ENCODE results near the gene PYCR2. TPM values are rescaled to one million over a fixed set of nuclear protein-coding genes. Genes with fewer than 3 reads are reported as not detected.

The PYCR2 gene
- total RNA-seq, 1 experiment from 2014 or later = 104 TPM

- no peak overlapping the region for H2BK5ac ChIP-seq (ENCODE audit: insufficient read length, low read length)
- no peak overlapping the region for H2BK120ac ChIP-seq (ENCODE audit: low read depth, low read length, poor library complexity, severe bottlenecking)
- H3K27ac Mint-ChIP-seq = no peak overlapping the region; a peak in 1 of 7 replicates
- no peak overlapping the region for H3K23ac ChIP-seq (ENCODE audit: insufficient read length, low read depth, low read length)
- peaks cover 9% of the 10 kb centered on the region; the same call in 1 of the 2 replicates for H3K79me2 ChIP-seq (ENCODE audit: insufficient read depth, low read length)
- no peak overlapping the region for H3T11ph ChIP-seq (ENCODE audit: low read length)
- no peak overlapping the region for H3K18ac ChIP-seq (ENCODE audit: insufficient read length, low read depth, low read length)
- peaks cover 12% of the 10 kb centered on the region for H3K23me2 ChIP-seq (ENCODE audit: insufficient read length, low read depth, low read length, poor library complexity, severe bottlenecking)
- H3K36me3 Mint-ChIP-seq (ENCODE audit: insufficient read depth in 1 of 3, low read depth in 3 of 3) = peaks cover 25 to 61% (median 28%) of the 10 kb centered on the region in 3 experiments; a peak in 5 of 7 replicates
- no peaks in the 10 kb centered on the region for H3K9me3 ChIP-seq (ENCODE audit: control insufficient read depth, low read depth, low read length)
- H3K14ac ChIP-seq (ENCODE audit: insufficient read depth, low read length) = no peak overlapping the region
- H4K91ac ChIP-seq (ENCODE audit: insufficient read length, low read depth, low read length) = no peak overlapping the region
- no peak overlapping the region for H3K4me3 Mint-ChIP-seq
- no peak overlapping the region for H3K4ac ChIP-seq (ENCODE audit: low read depth, low read length)
- no peak overlapping the region for H3K27ac ChIP-seq (ENCODE audit: insufficient read length, low read depth, low read length)
- no peak overlapping the region for H2BK15ac ChIP-seq (ENCODE audit: low read depth, low read length)
- no peak overlapping the region for H3K4me2 ChIP-seq (ENCODE audit: insufficient read depth, insufficient read length, low read length)
- no peaks in the 10 kb centered on the region for H3K27me3 Mint-ChIP-seq (ENCODE audit: low read depth)
- H4K8ac ChIP-seq (replicated peaks; ENCODE audit: insufficient read length, low read depth, low read length) = no peak overlapping the region
- H3K79me1 ChIP-seq (ENCODE audit: insufficient read depth, low read depth, low read length, poor library complexity, severe bottlenecking) = no peaks in the 10 kb centered on the region
- no peak overlapping the region for H3K56ac ChIP-seq (ENCODE audit: insufficient read length, low read depth, low read length)
- H3K4me1 Mint-ChIP-seq = peaks cover 31 to 49% of the 10 kb centered on the region in 2 experiments
- H2BK20ac ChIP-seq (ENCODE audit: low read depth, low read length, poor library complexity, severe bottlenecking) = no peak overlapping the region
- H3K27me3 ChIP-seq (ENCODE audit: insufficient read depth, low read length) = no peaks in the 10 kb centered on the region
- no CpG with 5 or more reads among the region's 12 CpGs for WGBS (ENCODE audit: extremely low coverage, insufficient read length, low lambda C conversion rate)
- H3K9ac ChIP-seq (ENCODE audit: extremely low read depth, insufficient read length, low read length) = no peak overlapping the region
- DNase-seq = no peak
- TF ChIP-seq CTCF (conservative IDR thresholded peaks at IDR 0.05) = no peak
- no peak overlapping the region for H2AFZ ChIP-seq (ENCODE audit: low read length)
- H4K5ac ChIP-seq (ENCODE audit: insufficient read length, low read depth, low read length) = no peak overlapping the region
- H3K4me1 ChIP-seq (ENCODE audit: insufficient read depth, low read length) = peaks cover 10% of the 10 kb centered on the region; the same call in 1 of the 2 replicates
- no peaks in the 10 kb centered on the region for H3K9me3 Mint-ChIP-seq
- H4K20me1 ChIP-seq (ENCODE audit: control insufficient read depth, insufficient read depth, insufficient read length) = no peaks in the 10 kb centered on the region
- H2AK5ac ChIP-seq (ENCODE audit: insufficient read length, low read length) = no peak overlapping the region
- no peak overlapping the region for H2BK12ac ChIP-seq (ENCODE audit: insufficient read length, low read depth, low read length)
Measured at GRCh38 chr1:225876900-225877510, 47.0 kb downstream of the PYCR2 start.
